Choroid plexus epithelial cell (primary cell): ENCODE data around the gene MAGEF1.

Source experiments
- DNase-seq: peaks from one replicate; pipeline ENCODE4 v3.0.0-alpha.2; 2010; ENCODE audit warnings: low read depth
- H3K4me3 ChIP-seq: 2 replicates; pipeline ENCODE4 v1.5.1; 2011; ENCODE audit warnings: low read depth, mild to moderate bottlenecking, control low read depth, low read length, moderate library complexity
- CTCF ChIP-seq: conservative IDR thresholded peaks from 2 replicates; pipeline ENCODE4 v1.5.1; 2011; ENCODE audit warnings: low read depth, mild to moderate bottlenecking, control low read depth, inconsistent platforms, low read length, moderate library complexity

Gene MAGEF1

DNA sequence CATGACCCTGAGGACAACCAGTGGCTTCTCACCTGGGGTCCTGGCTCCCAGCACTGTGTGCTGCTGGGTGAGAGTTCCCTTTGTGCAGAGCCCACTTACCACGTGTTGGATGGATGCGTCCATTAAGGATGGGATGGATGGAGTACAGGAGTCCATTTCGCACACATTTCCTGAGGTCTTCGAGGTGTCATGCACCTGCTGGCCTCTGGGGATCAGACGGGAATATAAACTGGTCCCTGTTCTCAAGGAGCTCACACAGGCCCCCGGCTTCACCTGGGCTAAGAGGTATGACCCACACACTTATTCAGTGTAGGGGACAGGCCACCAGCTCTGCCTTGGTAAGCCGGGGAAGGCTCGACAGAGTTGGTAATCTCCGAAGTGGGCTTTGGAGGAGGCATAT lies 39.5 kb downstream of the MAGEF1 start:
- DNase-seq = no peak
- no peak overlapping the region for H3K4me3 ChIP-seq
- no peak for TF ChIP-seq CTCF

- DNase-seq = no peak
- no peak for TF ChIP-seq CTCF
These were observed 41.7 kb downstream of the MAGEF1 start for GRCh38 chr3:184670091-184670602.

DNA sequence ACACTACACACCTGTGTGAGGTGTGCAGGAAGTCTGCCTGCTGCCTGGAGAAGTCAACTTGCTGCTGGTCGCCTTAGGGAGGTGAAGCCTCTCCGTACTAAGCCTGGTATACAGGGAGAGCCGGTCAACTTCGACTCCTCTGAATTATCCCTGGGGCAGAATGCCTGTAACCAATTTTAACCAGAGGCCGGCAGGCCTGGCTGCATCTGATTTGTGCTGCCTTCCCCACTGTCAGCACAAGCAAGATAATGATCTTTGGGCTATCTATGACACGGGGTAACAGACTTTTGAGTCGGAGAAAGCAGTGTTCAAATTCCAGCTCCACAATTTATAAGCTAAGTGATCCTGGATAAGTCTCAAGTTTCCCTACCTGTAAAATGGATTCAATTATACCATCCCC lies 42.3 kb downstream of the MAGEF1 start:
- H3K4me3 ChIP-seq = no peak overlapping the region
- no peak for TF ChIP-seq CTCF
- no peak for DNase-seq

More at GRCh38 chr3:184670091-184670602, 41.7 kb downstream of the MAGEF1 start:
- no peak overlapping the region for H3K4me3 ChIP-seq

- no peak for DNase-seq
- no peak for TF ChIP-seq CTCF
- H3K4me3 ChIP-seq = no peak overlapping the region
These were observed 45.4 kb downstream of the MAGEF1 start for GRCh38 chr3:184666442-184666841.

- TF ChIP-seq CTCF = no peak
- H3K4me3 ChIP-seq = no peak overlapping the region
- DNase-seq = no peak
These were observed 46.8 kb downstream of the MAGEF1 start for GRCh38 chr3:184665101-184665500.

DNA sequence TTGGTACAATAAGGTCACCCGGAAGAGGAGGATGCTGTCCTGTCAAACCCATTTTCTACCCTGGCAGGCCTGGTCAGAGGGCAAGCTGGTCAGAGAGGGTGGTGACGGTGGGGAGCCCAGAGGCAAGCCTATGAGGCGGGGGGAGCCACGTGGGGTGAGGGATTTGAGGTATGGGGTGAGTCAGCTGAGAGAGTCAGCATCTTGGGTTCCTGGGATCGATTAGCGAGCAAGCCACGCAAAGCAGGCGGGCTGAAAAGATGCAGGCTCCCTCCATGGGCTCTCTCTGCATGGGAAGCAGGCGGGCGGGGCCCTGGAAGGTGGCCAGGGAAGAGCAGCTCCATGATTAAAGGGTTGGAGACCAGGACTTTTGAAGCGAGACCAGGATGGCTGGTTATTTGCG lies 48.1 kb downstream of the MAGEF1 start:
- no peak for TF ChIP-seq CTCF
- H3K4me3 ChIP-seq = no peak overlapping the region
- no peak for DNase-seq

GRCh38 chr3:184663356-184663755 lies 48.5 kb downstream of the MAGEF1 start:
- TF ChIP-seq CTCF = no peak
- no peak for DNase-seq
- H3K4me3 ChIP-seq = no peak overlapping the region
